Activated CD8-positive, alpha-beta memory T cell treated with anti-CD3 and anti-CD28 coated beads, Interleukin-2, amount 50 U/mL, for 24 hours (primary cell): ENCODE measurements around the gene MOG.

ENCODE experiments used
- DNase-seq: peaks from one replicate; pipeline ENCODE4 v3.0.0-alpha.2; 2020; ENCODE audit errors: extremely low read depth

The MOG gene

DNA sequence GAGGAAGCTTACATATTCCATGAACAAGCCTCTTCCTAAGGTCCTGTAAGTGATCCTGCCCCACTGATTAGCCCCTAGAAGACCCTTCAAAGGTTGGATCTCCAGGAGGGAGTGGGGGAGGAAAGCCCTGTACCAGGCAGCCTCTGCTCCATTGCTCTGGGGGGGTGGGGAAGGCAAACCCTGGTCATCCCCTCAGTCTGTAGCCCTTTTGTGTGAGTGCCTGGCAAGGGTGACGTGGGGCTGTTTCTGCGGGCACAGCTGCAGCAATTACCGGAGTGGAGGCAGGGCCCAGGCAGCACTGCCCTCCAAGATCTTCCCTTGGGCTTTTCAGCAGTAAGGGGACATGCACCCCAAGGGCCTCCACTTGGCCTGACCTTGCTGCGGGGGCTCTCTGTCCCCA is at the start of gene MOG:
Gene MOG, plus strand, starts transcription at position 295 of the 400 bp plus-strand sequence. CDS start 118 bp downstream, outside the sequence.
- no peak for DNase-seq

GRCh38 chr6:29608131-29608530 is 48.8 kb upstream of the MOG start:
- DNase-seq, result no peak

DNA sequence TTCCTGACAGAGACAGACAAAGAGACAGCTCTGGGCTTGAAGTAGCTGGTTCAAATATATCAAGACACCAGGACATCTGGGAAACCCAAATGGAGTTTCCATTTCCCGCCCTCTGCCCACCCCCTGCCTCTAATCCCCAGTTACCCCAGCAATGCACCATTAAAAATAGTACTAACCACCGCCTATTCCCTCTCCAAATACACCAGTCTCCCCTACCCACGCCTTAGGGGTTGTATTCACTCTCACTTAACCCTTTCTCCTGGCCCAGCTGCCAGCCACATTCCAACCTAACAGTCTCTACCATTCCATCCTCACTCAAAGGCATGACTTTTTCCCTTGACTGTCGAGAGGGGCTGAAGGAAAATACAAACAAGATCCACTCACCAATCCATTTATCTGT is 46.4 kb upstream of the MOG start:
- DNase-seq, result no peak

DNA sequence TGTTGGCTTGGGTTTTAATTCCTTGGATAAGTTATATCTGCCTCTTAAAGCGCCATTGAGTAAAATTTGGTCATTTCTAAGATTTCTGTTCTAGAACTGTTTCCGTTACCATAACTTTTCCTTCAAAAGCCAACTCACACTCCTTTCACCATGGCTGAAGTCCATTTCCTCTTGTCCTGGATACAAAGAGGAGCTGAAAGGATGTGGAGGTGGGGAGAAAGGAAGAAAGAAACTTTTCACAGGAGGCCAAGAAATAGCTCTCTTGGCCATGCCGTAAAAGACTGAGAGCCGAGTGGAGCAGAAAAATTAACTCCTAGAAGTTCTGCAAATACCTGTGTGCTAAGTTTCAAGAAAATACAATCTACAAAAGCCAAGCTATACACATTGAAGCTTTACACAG is 45.5 kb upstream of the MOG start:
- DNase-seq, result no peak

GRCh38 chr6:29617782-29618554 is 38.9 kb upstream of the MOG start:
- no peak for DNase-seq

DNA sequence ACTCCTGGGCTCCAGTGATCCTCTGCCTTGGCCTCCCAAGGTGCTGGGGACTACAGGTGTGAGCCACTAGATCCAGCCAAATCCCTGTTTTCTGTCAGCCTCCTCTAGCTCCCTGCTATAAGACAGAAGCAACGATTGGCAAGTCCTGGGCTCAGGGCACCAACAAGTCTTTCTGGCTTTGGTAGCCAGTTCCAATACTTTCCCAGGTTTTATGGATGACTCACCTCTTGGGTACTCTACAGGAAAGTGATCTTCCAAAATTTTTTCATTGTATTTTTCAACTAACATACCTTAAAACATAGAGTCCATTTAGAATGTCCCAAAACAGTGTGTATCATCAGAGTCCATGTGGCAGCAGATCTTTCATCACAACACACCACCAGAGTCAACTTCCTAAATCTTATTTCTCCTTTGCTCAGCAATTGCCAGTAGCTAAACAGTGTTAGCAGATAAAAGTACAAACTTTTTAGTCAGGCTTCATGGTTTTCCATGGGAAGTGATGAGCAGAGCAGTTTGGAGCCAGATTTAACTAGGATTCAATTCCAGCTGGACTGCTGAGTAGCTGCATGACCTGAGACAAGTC is 37.2 kb upstream of the MOG start:
- DNase-seq, result no peak

DNA sequence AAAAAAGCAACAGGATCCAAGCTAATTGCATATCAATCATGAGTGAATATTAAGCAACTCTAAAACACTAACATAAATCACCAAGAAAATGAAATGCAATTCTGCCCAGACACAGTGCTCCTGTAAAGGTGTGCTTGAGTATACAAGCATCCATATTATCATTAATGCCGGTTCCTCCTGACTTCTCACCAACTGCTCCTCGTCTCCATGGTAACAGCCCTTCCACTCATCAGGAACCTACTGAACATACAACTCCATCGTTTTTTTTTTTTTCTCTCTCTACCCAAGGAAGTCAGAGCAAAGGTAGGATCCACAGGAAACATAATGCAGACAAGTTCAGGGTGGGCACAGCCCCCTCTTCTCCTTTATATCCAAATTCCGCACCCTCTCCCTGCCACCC is 36.3 kb upstream of the MOG start:
- DNase-seq, result no peak

DNA sequence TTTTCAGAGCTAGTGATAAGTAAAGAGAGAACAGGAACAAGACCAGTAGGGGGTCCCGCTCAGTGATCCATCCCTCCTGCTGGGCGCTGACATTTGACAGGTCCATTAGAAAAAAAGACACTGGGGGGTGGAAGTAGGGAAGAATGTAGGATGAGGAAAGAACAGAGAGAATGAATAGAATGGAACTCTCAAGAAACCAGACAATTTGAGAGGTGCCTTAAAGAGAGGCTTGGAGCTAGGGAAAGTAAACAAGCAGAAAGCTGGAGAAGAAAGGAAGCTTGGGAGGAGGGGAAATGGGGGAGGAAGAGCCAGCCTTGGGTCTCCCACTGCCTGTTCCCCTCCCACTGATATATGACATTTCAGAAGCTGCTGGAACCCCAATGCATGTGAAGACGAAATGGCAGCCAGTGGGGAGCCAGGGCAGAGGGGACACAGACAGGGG is 32.4 kb upstream of the MOG start:
- no peak for DNase-seq

GRCh38 chr6:29625337-29625930 is 31.5 kb upstream of the MOG start:
- no peak for DNase-seq

- no peak for DNase-seq
Observed at GRCh38 chr6:29626948-29627754, 29.7 kb upstream of the MOG start.

DNA sequence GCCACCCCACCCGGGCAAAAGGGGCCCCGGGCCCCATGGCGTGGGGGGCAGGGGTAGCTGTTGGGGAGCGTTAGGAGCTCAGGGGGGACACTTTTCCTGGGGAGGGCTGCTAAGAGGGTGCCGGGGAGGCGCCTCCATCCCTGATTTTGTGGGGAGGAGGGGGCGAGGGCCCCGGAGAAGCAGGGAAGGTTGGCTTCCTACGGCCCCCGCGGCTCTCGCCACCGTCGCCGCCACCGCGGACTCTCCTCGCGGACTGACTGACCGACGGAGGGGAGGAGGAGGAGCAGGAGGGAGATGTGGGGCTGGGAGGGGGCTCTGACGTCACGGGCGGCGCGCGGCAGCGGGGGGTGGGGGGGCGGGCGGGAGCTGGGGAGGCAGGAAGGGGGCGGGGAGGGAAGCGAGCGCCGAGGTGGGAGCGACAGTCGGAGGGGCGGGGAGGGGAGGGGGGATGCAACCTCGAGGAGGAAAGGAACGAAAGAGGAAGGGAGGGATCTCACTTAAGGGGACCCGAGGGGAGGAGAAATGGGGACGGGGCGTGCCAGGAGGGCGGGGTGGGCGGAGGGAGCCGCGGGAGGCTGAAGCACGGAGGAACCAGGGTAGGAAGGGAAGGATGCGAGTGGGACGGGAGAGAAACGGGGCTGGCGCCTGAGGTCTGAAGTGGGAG is 29.0 kb upstream of the MOG start:
- no peak for DNase-seq

DNA sequence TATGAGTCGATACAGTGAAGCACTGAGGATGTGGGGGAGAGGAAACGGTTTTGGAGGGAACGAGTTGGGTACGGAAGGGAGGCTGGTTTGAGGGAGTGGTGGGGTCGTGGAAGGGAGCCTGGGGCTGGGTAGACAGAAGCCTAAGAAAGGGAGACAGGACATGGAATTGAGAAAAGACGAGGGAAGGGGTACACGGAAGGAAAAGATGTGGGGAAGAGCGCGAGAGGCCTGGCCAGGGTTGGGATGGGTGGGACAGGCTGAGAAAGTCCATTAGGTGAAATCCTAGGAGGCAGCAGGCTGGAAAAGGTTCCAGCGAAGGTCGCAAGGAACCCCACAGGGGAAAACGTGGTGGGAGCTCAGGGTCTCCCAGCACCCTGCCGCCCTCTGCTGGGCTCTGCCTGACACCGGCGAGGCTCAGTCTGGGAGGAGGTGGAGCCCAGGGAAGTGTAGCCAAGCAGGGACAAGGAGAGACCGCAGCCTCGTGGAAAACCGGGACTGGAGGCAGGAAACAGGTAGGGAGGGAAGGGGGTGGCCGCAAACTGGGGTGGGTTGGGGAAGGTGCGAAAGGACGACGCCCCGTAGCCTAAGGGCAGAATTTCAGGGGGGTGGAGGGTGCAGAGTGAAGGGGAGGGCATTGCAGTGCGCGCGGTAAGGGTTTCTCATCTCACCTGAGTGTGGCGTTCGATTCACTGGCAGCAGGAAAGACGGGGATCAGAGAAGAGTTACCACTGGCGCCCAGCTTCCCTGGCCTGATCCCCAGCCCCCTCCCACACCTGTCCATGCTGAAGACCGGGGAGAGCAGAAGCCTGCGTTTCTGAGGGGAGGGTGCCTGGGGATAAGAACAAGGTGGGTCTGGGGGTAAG is 28.2 kb upstream of the MOG start:
- no peak for DNase-seq

- no peak for DNase-seq
Observed at GRCh38 chr6:29629571-29629970, 27.3 kb upstream of the MOG start.

DNA sequence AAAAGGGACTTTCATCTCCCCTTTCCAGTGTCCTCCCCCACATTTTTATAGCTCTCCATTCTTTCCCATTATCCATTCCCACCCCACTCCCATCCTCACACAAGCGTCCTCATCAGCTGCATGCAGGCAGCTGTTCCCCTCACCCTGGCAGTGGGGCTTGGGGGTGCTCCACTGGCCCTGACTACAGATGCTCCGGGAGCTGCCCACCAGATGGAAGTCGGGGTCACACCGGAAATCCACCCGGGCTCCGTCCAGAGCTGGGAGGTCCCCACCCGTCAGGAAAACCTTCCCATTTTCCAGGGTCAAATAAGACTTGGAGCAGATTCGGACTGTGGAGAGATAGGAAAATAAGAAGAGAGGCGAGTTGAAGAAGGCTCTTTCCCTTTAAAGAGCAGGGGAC is 26.6 kb upstream of the MOG start:
- DNase-seq, result no peak

- no peak for DNase-seq
Observed at GRCh38 chr6:29631209-29631810, 25.6 kb upstream of the MOG start.

GRCh38 chr6:29631860-29632731 is 24.8 kb upstream of the MOG start:
- no peak for DNase-seq

- no peak for DNase-seq
Observed at GRCh38 chr6:29632789-29633533, 23.9 kb upstream of the MOG start, which contains the start of gene GABBR1. TSS of gene GABBR1 (minus strand) at chr6:29633183. CDS start at chr6:29632385, 798 bp downstream.

DNA sequence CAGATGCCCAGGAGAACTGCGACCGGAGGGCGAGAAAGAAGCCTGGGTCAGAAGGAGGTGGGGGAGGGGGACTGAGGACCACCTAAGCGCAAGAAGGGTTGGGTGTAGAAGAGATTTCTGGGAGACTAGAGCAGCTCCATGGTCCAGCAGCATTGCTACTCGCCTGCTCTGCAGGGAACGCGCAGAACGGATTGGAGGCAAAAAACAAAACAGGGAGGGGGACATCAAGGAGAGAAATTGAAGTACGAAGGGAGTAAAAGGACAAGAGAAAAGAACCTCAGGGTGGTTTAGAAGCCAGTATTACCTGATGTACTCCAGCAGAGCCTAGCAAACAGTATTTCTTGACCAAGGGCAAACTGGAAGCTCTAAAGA is 23.4 kb upstream of the MOG start:
- DNase-seq, result no peak

- no peak for DNase-seq
Observed at GRCh38 chr6:29637247-29637646, 19.6 kb upstream of the MOG start.
